GM12875 (cell line): ENCODE measurements around the gene PAK6.

Source experiments
- H3K4me3 ChIP-seq: one replicate; pipeline ENCODE4 v1.5.1; 2011; ENCODE audit warnings: low read depth, low read length, control low read depth
- TF ChIP-seq, protein P1 (sequence below): IDR thresholded peaks from 2 replicates; pipeline ENCODE4 v1.5.1; 2011; ENCODE audit warnings: low read depth, mild to moderate bottlenecking, control low read depth, inconsistent platforms, low read length, moderate library complexity, borderline replicate concordance; ENCODE audit not compliant: insufficient read depth

PAK6 gene

DNA sequence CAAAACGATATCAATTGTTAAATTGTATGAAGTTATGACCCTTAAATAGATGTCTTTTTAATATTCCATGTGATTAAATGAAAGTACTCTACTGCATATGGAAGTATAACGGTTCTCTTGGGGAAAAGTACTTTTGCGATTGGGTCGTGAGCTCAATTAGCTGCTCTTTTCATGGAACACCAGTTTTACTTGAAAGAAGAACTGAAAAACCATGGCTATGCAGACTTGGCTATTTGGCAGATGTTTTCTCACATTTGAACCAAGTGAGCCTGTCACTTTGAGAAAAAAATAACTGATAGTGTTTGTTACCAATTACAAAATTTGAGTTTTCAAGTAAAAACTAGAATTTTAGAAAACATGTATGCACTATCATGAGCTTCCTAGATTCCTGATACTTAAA is 78.7 kb downstream of the PAK6 start:
- TF ChIP-seq, protein P1, sequence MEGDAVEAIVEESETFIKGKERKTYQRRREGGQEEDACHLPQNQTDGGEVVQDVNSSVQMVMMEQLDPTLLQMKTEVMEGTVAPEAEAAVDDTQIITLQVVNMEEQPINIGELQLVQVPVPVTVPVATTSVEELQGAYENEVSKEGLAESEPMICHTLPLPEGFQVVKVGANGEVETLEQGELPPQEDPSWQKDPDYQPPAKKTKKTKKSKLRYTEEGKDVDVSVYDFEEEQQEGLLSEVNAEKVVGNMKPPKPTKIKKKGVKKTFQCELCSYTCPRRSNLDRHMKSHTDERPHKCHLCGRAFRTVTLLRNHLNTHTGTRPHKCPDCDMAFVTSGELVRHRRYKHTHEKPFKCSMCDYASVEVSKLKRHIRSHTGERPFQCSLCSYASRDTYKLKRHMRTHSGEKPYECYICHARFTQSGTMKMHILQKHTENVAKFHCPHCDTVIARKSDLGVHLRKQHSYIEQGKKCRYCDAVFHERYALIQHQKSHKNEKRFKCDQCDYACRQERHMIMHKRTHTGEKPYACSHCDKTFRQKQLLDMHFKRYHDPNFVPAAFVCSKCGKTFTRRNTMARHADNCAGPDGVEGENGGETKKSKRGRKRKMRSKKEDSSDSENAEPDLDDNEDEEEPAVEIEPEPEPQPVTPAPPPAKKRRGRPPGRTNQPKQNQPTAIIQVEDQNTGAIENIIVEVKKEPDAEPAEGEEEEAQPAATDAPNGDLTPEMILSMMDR: no peak
- no peak overlapping the region for H3K4me3 ChIP-seq

DNA sequence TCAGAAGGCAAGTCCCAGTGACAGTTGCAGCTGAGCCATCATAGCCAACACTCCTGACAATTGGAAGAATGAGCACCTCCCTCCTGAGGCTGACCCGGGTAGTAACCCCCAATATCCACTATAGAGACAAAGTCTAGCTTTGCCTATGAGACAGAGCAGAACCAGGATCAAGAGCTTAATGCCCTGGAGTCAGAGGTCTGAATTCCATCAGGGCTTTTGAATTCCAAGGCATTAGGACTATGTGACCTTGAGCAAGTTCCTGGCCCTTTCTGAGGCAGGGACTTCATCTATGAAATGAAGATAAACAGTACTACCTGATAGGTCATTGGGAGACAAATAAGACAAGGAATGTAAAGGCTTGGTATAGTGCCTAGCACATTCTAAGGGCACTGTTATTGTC is 81.5 kb downstream of the PAK6 start:
- H3K4me3 ChIP-seq: no peak overlapping the region

DNA sequence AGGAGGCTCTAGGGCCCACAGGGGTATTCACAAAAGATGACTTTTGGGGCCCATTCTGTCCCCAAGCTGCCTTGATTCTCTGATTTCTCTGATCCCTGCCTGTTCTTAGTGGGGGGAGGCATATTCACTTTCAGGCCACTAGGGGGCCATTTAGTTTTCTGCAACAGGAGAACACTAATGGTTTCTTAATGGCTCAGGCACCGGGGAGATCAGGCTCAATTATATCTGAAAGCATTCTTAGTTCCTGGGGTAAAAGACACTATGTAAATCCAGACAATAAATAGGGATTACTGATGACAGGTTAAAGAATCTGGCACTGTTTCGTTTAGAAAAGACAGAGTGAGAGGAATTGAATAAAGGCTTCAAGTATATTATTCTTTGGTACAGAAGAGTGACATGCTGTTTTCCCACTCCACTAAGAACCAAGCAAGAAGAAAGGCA is 82.1 kb downstream of the PAK6 start:
- TF ChIP-seq, protein P1: peak; percentile 82
- no peak overlapping the region for H3K4me3 ChIP-seq

More for the DNA sequence above, 81.5 kb downstream of the PAK6 start:
- TF ChIP-seq, protein P1: no peak

DNA sequence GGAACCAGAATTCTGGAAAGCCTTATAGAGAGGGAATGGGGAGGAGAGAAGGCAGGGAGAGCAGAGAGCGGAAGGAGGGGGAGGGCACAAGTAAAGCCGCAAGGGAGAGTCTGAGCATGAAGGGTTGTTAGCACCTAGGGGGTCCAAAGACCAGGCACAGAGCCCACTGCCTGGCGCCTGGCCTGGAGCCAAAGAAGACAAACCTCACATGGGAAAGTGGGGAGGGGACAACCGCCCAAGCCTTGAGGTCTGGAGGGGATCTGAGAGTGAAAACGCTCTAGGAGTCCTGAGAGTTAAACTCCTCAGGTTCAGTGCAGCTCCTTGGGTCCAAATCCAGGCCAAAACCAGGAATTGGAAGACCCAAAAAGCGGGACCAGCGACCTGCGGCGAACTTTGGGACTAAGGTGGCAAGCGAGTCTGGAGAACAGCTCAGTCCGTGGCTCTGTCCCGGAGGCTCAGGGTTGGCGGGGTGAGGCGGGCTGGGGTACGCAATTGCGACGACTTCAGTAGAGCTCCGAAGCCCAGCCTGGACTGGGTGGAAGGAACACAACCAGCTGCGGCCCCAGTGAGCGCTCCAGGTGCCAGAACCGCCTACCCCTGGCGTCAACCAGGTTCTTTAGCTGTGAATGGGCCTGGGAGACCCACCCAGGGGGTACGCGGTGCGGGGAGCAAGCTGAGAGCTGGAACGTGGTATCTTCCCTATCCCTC is 83.8 kb downstream of the PAK6 start:
- H3K4me3 ChIP-seq: no peak overlapping the region
- TF ChIP-seq, protein P1: no peak

GRCh38 chr15:40323239-40323952 is 84.5 kb downstream of the PAK6 start, which contains the start of gene INAFM2:
Gene INAFM2, plus strand, starts transcription at chr15:40323692. Its CDS starts 364 bp downstream, at chr15:40324056.
- TF ChIP-seq, protein P1: peak; percentile 54
- peak within 1 kb of the TSS; percentile 80 for H3K4me3 ChIP-seq

DNA sequence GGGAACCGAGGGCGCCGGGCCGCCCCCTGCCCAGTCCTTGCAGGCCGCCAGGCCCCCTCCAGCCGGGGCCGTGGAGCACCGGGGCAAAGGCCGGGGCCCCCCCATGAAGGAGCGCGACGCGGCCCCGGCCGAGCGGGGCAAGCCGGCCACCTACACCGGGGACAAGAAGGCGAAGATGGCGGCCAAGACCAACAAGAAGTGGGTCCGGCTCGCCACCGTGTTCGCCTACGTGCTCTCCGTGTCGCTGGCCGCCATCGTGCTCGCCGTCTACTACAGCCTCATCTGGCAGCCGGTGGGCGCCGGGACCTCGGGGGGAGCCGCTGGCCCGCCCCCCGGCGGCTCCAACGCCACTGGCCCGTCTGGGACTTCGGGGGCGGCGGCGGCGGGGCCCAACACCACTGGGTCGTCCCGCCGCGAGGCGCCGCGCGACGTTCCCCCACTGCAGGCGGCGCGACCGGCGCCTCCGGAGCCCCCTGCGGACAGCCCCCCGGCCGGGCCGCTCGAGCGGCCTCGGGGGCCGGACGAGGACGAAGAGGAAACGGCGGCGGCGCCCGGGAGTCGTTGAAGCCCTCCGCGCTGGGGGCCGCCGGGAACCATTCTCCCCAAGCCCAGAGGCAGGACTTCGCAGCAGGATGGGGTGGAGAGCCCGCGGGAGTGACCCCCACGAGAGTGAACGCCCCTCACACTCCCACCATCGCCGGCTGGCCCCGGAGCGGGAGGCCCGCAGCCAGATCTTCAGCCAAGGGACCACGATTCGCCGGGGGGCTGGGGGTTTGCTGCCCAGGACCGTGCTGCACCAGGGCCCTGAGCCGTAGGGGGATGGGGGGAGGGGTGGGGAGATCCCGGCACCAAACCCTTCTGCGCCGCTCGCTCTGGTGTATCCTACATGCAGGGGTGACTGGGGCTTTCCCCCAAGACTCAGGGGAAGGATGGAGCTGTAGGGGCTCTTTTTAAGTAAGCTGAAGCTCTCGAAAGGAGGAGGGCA is 85.4 kb downstream of the PAK6 start:
- peak overlapping the region; percentile 80 for H3K4me3 ChIP-seq
- TF ChIP-seq, protein P1: no peak
